Measurements from ENCODE around the gene TMEM63C.

DNA sequence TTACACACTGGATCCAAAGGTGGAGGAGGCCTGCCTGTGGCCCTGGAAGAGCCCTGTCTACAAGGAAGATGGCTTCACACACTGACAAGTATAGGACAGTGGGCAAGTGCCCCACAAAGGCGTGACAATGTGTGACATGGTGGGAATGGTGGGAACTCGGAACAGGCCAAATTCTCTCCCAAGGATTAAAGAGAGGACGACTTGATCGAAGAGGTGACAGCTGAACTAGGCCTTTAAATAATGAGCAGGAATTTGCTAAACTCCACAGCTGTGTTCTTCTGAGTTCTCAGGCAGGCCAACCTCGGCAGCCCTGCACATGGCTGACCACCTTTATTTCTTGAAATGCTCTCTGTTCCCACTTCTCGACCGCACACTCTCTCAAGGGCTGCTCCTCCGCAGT is 115.3 kb downstream of the TMEM63C start:
- TF ChIP-seq POLR2A (IDR thresholded peaks at IDR 0.05) = no peak
- TF ChIP-seq, protein P1, sequence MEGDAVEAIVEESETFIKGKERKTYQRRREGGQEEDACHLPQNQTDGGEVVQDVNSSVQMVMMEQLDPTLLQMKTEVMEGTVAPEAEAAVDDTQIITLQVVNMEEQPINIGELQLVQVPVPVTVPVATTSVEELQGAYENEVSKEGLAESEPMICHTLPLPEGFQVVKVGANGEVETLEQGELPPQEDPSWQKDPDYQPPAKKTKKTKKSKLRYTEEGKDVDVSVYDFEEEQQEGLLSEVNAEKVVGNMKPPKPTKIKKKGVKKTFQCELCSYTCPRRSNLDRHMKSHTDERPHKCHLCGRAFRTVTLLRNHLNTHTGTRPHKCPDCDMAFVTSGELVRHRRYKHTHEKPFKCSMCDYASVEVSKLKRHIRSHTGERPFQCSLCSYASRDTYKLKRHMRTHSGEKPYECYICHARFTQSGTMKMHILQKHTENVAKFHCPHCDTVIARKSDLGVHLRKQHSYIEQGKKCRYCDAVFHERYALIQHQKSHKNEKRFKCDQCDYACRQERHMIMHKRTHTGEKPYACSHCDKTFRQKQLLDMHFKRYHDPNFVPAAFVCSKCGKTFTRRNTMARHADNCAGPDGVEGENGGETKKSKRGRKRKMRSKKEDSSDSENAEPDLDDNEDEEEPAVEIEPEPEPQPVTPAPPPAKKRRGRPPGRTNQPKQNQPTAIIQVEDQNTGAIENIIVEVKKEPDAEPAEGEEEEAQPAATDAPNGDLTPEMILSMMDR (IDR thresholded peaks at IDR 0.05) = no peak
